Endothelial cell of umbilical vein (primary cell): ENCODE data around the gene USP46. TPM values are rescaled to one million over a fixed set of nuclear protein-coding genes. Genes with fewer than 3 reads are reported as not detected.

ENCODE experiments used
- BruUV-seq: library from RNA; stranded (reverse); fragments of 400-500 nt; replicated peaks from 2 replicates; lab custom pipeline; 2021; lab: Mats Ljungman, UMichigan
- CTCF ChIA-PET: fragments of 300-600, 350-600 bp; sonication (Branson Sonifier 250); formaldehyde crosslinking; loops from one replicate; lab custom pipeline; 2021; ENCODE audit warnings: antibody characterized with exemption, inconsistent platforms; lab: Charles Lee
- POLR2A ChIA-PET: fragments of 300-600, 350-600 bp; sonication (Branson Sonifier 250); formaldehyde crosslinking; loops from one replicate; lab custom pipeline; 2021; ENCODE audit warnings: antibody characterized with exemption, inconsistent platforms; lab: Charles Lee
- DNase-seq: peaks from one replicate; pipeline ENCODE4 v3.0.0-alpha.2; 2011; ENCODE audit warnings: low read depth, low spot score
- FAIRE-seq: peaks from 2 replicates; lab custom pipeline; 2011; peaks lifted over from hg19 to GRCh38; lab: Jason Lieb, UNC
- H2AFZ ChIP-seq: 2 replicates; pipeline ENCODE4 v1.6.0; 2012; ENCODE audit warnings: low read depth, low read length, control low read depth, inconsistent platforms
- H3K27ac ChIP-seq: 2 replicates; pipeline ENCODE4 v1.5.1; 2011; ENCODE audit warnings: low read depth, mild to moderate bottlenecking, control low read depth, low read length, moderate library complexity; ENCODE audit not compliant: insufficient read depth
- H3K27me3 ChIP-seq, 2 experiments: 2 replicates each; pipeline versions ENCODE4 v1.6.0 to v1.6.1; 2011; ENCODE audit warnings: low read length in 2 of 2, mixed read lengths in 1 of 2; ENCODE audit not compliant: control insufficient read depth in 2 of 2, insufficient read depth in 2 of 2
- H3K36me3 ChIP-seq, 2 experiments: 2 replicates in 1 of 2; 3 replicates in 1 of 2; pipeline ENCODE4 v1.5.1; 2011; ENCODE audit warnings: low read length in 2 of 2, mild to moderate bottlenecking in 1 of 2, moderate library complexity in 1 of 2; ENCODE audit not compliant: control insufficient read depth in 2 of 2, insufficient read depth in 2 of 2; ENCODE audit errors: extremely low read depth in 1 of 2
- H3K4me1 ChIP-seq: 3 replicates; pipeline ENCODE4 v1.5.1; 2011; ENCODE audit warnings: mild to moderate bottlenecking, low read length; ENCODE audit not compliant: control insufficient read depth, insufficient read depth; ENCODE audit errors: extremely low read depth
- H3K4me2 ChIP-seq: 2 replicates; pipeline ENCODE4 v1.6.1; 2011; ENCODE audit warnings: low read length, control low read depth, mixed read lengths; ENCODE audit not compliant: insufficient read depth
- H3K4me3 ChIP-seq, 3 experiments: fragments of 200-600 bp in 1 of 3; sonication (generic), shearing (Covaris generic) in 1 of 3; replicated peaks in 1 of 3; 2 replicates each; pipeline ENCODE4 v1.5.1; 2011 to 2016; ENCODE audit warnings: control low read depth in 3 of 3, low read length in 3 of 3, mild to moderate bottlenecking in 2 of 3, inconsistent platforms in 1 of 3, low read depth in 1 of 3, moderate library complexity in 1 of 3; ENCODE audit not compliant: insufficient read depth in 1 of 3
- H3K79me2 ChIP-seq: 2 replicates; pipeline ENCODE4 v1.6.0; 2012; ENCODE audit warnings: low read length, inconsistent platforms; ENCODE audit not compliant: control insufficient read depth, insufficient read depth
- H3K9ac ChIP-seq: replicated peaks from 2 replicates; pipeline ENCODE3; 2011; ENCODE audit warnings: low read length, control low read depth; ENCODE audit not compliant: insufficient read depth; ENCODE audit errors: extremely low read depth
- H3K9me1 ChIP-seq: replicated peaks from 3 replicates; pipeline ENCODE4 v1.6.0; 2011; ENCODE audit warnings: mild to moderate bottlenecking, low read length; ENCODE audit not compliant: control insufficient read depth, insufficient read depth; ENCODE audit errors: extremely low read depth
- H3K9me3 ChIP-seq: replicated peaks from 2 replicates; pipeline ENCODE4 v1.5.1; 2012; ENCODE audit warnings: low read length, inconsistent platforms; ENCODE audit not compliant: control insufficient read depth, insufficient read depth
- H4K20me1 ChIP-seq: replicated peaks from 2 replicates; pipeline ENCODE3; 2011; ENCODE audit warnings: mild to moderate bottlenecking, low read length; ENCODE audit not compliant: control insufficient read depth, insufficient read depth; ENCODE audit errors: extremely low read depth
- EZH2 ChIP-seq: IDR thresholded peaks from 2 replicates; pipeline ENCODE4 v1.6.1; 2012; ENCODE audit warnings: borderline replicate concordance, low read depth, mild to moderate bottlenecking, moderate library complexity, low read length, inconsistent platforms; ENCODE audit not compliant: severe bottlenecking
- FOS ChIP-seq: IDR thresholded peaks from 2 replicates; pipeline ENCODE4 v1.6.1; 2011; ENCODE audit warnings: mild to moderate bottlenecking, low read length, moderate library complexity, borderline replicate concordance; ENCODE audit not compliant: insufficient read depth
- GATA2 ChIP-seq: IDR thresholded peaks from 2 replicates; pipeline ENCODE4 v1.7.0; 2011; ENCODE audit warnings: low read depth, mild to moderate bottlenecking, moderate library complexity, mixed read lengths, low read length; ENCODE audit not compliant: insufficient read length, insufficient read depth
- JUN ChIP-seq: IDR thresholded peaks from 2 replicates; pipeline ENCODE4 v1.6.1; 2011; ENCODE audit warnings: borderline replicate concordance, low read depth; ENCODE audit not compliant: insufficient read length, insufficient read depth
- dilution Hi-C: fragments of 300-500 bp; cut with MboI; formaldehyde crosslinking; loops from one replicate; pipeline ENCODE4 v1.15.0; 2019; ENCODE audit warnings: low sequenced_read_pairs; ENCODE audit not compliant: extremely low pct_ligation_motif_present
- intact Hi-C: fragments of 100-400 bp; cut with micrococcal nuclease; formaldehyde crosslinking; loops from one replicate; pipeline ENCODE4 v1.10.0; 2022
- polyA plus RNA-seq, 4 experiments: library from polyadenylated mRNA; depleted of rRNA in 3 of 4; stranded (reverse) in 3 of 4; unstranded in 1 of 4; fragments of >200 nt; gene quantifications; 2 replicates each; pipeline versions ENCODE4 v1.2.1 to v1.2.3, GENCODE V29; 2011 to 2012; ENCODE audit warnings: missing spikeins in 1 of 4
- total RNA-seq: library from RNA; stranded (reverse); gene quantifications from 2 replicates; pipeline ENCODE4 v1.2.3, GENCODE V29; 2021
- TF ChIP-seq, protein P1 (sequence below): IDR thresholded peaks from 2 replicates; pipeline ENCODE4 v1.6.1; 2011; ENCODE audit not compliant: insufficient read depth, insufficient read length

The USP46 gene
- total and polyA plus RNA-seq, 2 donors (not counting 3 experiments of a cell fraction or from before 2014, with no cell fraction given) = 5.2 to 23.7 TPM

DNA sequence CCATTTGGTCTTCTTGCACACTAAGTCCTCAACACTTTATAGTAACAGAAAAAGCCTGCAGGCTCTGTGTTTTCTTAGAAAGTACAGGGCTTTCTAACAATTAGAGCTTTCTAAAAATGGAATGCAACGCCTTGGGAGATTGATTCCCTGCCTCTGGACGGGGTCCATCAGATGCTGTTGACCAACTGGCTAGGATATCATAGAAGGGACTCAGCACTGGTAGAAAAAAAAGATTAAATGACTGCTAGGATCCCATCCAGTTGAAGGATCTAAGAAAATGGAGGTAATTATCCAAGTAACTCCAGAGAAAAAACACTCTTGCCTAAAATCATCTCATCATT lies 39.5 kb downstream of the USP46 start:
- no peak overlapping the region for H2AFZ ChIP-seq
- H3K9me3 ChIP-seq = no peaks in the 10 kb centered on the region
- H3K79me2 ChIP-seq = no peaks in the 10 kb centered on the region
- TF ChIP-seq JUN = no peak
- TF ChIP-seq, protein P1, sequence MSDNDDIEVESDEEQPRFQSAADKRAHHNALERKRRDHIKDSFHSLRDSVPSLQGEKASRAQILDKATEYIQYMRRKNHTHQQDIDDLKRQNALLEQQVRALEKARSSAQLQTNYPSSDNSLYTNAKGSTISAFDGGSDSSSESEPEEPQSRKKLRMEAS = no peak
- TF ChIP-seq EZH2 = no peak
- TF ChIP-seq GATA2 = no peak
- H3K4me3 ChIP-seq = no peak overlapping the region
- intact Hi-C loops (no loop called here), dilution Hi-C loops (no loop called here)
- ChIA-PET POLR2A (no interaction called here), CTCF (interaction anchor here (1.0 kb wide), 1 partner anchor 9 kb away, joined by 4 read pairs; no protein-coding TSS in a partner anchor)
- FAIRE-seq (no peak), DNase-seq (no peak)
- no peaks in the 10 kb centered on the region for H4K20me1 ChIP-seq
- H3K27ac ChIP-seq = no peak overlapping the region
- no peaks in the 10 kb centered on the region for H3K36me3 ChIP-seq
- no peak overlapping the region for H3K9ac ChIP-seq
- no peak overlapping the region for H3K4me2 ChIP-seq
- no peaks in the 10 kb centered on the region for H3K4me1 ChIP-seq
- BruUV-seq = no TSS peak
- no peaks in the 10 kb centered on the region for H3K9me1 ChIP-seq
- no peaks in the 10 kb centered on the region for H3K27me3 ChIP-seq

DNA sequence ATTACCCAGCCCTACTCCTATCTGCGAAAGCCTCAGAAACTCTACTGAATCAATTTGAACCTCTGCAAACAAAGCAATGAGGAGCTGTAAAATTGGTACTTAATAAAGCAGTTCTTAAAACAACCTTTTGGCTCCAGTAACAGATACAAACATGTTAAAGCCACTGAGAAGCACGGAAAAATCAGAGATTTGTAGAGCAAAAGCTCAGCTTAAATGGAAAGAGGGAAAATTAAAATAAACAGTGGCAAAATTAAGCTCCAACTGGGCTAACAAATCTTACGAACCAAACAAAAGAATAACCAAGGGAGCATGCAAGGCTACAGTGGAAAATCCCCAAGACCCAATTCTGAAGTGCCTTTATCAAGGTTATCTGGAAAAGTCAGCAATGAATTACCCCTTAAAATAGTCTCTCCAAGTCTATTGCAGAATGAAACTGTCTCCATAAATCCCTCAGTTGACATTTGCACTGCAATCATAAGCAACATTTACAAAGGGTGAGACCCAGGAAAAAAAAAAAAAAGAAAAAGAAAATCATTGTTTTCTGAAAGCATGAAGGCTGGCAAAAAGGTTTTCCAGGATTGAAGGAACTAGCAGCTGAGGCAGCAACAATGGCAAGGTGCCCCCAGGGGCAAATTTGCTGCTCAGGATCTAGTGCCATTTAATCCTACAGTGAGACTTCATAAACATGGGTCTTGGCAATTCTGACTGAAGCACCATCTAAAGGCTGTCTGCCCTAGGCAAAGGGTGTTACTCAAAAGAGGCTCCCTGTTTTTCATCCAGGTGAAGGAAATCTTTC lies 40.1 kb downstream of the USP46 start:
- no peaks in the 10 kb centered on the region for H4K20me1 ChIP-seq
- H3K79me2 ChIP-seq = no peaks in the 10 kb centered on the region
- H3K4me2 ChIP-seq = no peak overlapping the region
- dilution Hi-C loops (no loop called here), intact Hi-C loops (no loop called here)
- H2AFZ ChIP-seq = no peak overlapping the region
- H3K27me3 ChIP-seq = no peaks in the 10 kb centered on the region
- no peaks in the 10 kb centered on the region for H3K36me3 ChIP-seq
- TF ChIP-seq FOS = no peak
- BruUV-seq = no TSS peak
- ChIA-PET CTCF (interaction anchor here (1.0 to 1.1 kb wide), 2 partner anchors 10 kb away, joined by 3 read pairs; no protein-coding TSS in a partner anchor), POLR2A (no interaction called here)
- H3K9me1 ChIP-seq = no peaks in the 10 kb centered on the region
- H3K27ac ChIP-seq = no peak overlapping the region
- no peaks in the 10 kb centered on the region for H3K4me1 ChIP-seq
- FAIRE-seq (no peak), DNase-seq (no peak)
- H3K4me3 ChIP-seq = no peak overlapping the region
- no peak overlapping the region for H3K9ac ChIP-seq
- H3K9me3 ChIP-seq = no peaks in the 10 kb centered on the region
